ENCODE data around the gene CDH13.

DNA sequence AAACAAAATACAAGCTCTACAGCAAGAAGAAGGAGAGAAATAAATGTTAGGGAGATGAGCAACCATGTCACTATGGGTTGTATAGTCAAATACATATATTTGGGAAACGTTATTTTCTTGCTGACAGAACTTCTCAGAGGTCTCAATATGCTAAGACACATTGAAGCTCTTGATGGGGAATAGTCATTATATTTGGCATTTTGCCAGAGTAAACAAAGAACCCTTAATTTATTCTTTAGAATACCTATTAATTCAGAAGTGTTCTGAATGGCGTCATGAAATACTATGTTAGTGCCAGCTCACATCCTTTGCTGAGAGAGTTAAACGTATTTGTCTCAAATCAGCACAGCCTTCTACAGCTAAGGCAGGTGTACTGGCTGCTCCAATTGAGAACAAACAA is 458.9 kb downstream of the CDH13 start:
- no peak for TF ChIP-seq CTCF (IDR thresholded peaks at IDR 0.05; ENCODE audit: low read depth, low read length)
- no peak for TF ChIP-seq EZH2phosphoT487 (IDR thresholded peaks at IDR 0.05; ENCODE audit: low read depth)

Measured in OCI-LY3 (cell line).